Measurements from ENCODE around the gene LIMS1.

The LIMS1 gene

GRCh38 chr2:108562274-108562673 lies 28.0 kb downstream of the LIMS1 start:
- Histone ChIP-seq H2BK5ac (ENCODE audit: low read depth, low read length, poor library complexity) (no peak overlapping the region), H3K23ac (ENCODE audit: low read length) (no peak overlapping the region), H3K79me2 (ENCODE audit: control insufficient read depth, insufficient read depth, low read length, poor library complexity) (no peaks in the 10 kb centered on the region), H2AK5ac (ENCODE audit: low read length) (no peak overlapping the region), H2BK120ac (ENCODE audit: insufficient read depth, low read length, poor library complexity) (no peak overlapping the region), H4K91ac (ENCODE audit: low read depth, low read length) (no peak overlapping the region), H4K8ac (ENCODE audit: low read depth, low read length) (no peak overlapping the region), H3K79me1 (ENCODE audit: low read length) (no peaks in the 10 kb centered on the region), H3K36me3 (ENCODE audit: control insufficient read depth in 1 of 2, insufficient read depth in 2 of 2, low read length in 2 of 2) (no peaks in the 10 kb centered on the region), H2BK12ac (ENCODE audit: low read length) (no peak overlapping the region), H3K27ac (ENCODE audit: low read depth, low read length) (no peak overlapping the region), H3K4me3 (ENCODE audit: low read depth, low read length) (no peak overlapping the region), H3K4ac (ENCODE audit: low read depth, low read length) (no peak overlapping the region), H3K18ac (ENCODE audit: low read length) (no peak overlapping the region), H3K27me3 (ENCODE audit: insufficient read depth, low read length) (no peaks in the 10 kb centered on the region), H3K9ac (ENCODE audit: low read length) (no peak overlapping the region), H3K9me3 (ENCODE audit: insufficient read depth, low read depth, low read length) (no peaks in the 10 kb centered on the region), H4K12ac (ENCODE audit: low read depth, low read length) (no peak overlapping the region), H3K14ac (ENCODE audit: low read length) (no peak overlapping the region), H3K4me2 (ENCODE audit: low read length) (no peak overlapping the region), H2AFZ (ENCODE audit: insufficient read depth, low read length, poor library complexity) (no peak overlapping the region), H3K4me1 (ENCODE audit: control insufficient read depth in 1 of 2, insufficient read depth in 2 of 2, low read length in 2 of 2) (peaks cover 0 to 3% of the 10 kb centered on the region in 2 experiments)
- no peak for DNase-seq
- no CpG with 5 or more reads among the region's 2 CpGs for WGBS (ENCODE audit: extremely low coverage, insufficient coverage, insufficient read length)

GRCh38 chr2:108564510-108564909 lies 30.2 kb downstream of the LIMS1 start:
- no peak overlapping the region for H3K4me3 ChIP-seq (ENCODE audit: low read depth, low read length)
- H4K91ac ChIP-seq (ENCODE audit: low read depth, low read length): no peak overlapping the region
- H3K27ac ChIP-seq (ENCODE audit: low read depth, low read length): no peak overlapping the region
- H3K79me2 ChIP-seq (ENCODE audit: control insufficient read depth, insufficient read depth, low read length, poor library complexity): no peaks in the 10 kb centered on the region
- H3K18ac ChIP-seq (ENCODE audit: low read length): no peak overlapping the region
- H2BK12ac ChIP-seq (ENCODE audit: low read length): no peak overlapping the region
- H2AK5ac ChIP-seq (ENCODE audit: low read length): no peak overlapping the region
- H3K9ac ChIP-seq (ENCODE audit: low read length): no peak overlapping the region
- no peak overlapping the region for H3K4me2 ChIP-seq (ENCODE audit: low read length)
- no peaks in the 10 kb centered on the region for H3K27me3 ChIP-seq (ENCODE audit: insufficient read depth, low read length)
- H2BK5ac ChIP-seq (ENCODE audit: low read depth, low read length, poor library complexity): no peak overlapping the region
- no peaks in the 10 kb centered on the region for H3K79me1 ChIP-seq (ENCODE audit: low read length)
- no peaks in the 10 kb centered on the region for H3K36me3 ChIP-seq (ENCODE audit: control insufficient read depth in 1 of 2, insufficient read depth in 2 of 2, low read length in 2 of 2)
- no peak overlapping the region for H4K8ac ChIP-seq (ENCODE audit: low read depth, low read length)
- H3K4ac ChIP-seq (ENCODE audit: low read depth, low read length): no peak overlapping the region
- H2AFZ ChIP-seq (ENCODE audit: insufficient read depth, low read length, poor library complexity): no peak overlapping the region
- WGBS (ENCODE audit: extremely low coverage, insufficient coverage, insufficient read length): no CpG with 5 or more reads among the region's 6 CpGs
- peak; percentile 31 to 76 for DNase-seq
- H3K14ac ChIP-seq (ENCODE audit: low read length): no peak overlapping the region
- no peak overlapping the region for H2BK120ac ChIP-seq (ENCODE audit: insufficient read depth, low read length, poor library complexity)
- H3K23ac ChIP-seq (ENCODE audit: low read length): no peak overlapping the region
- no peaks in the 10 kb centered on the region for H3K9me3 ChIP-seq (ENCODE audit: insufficient read depth, low read depth, low read length)
- H4K12ac ChIP-seq (ENCODE audit: low read depth, low read length): no peak overlapping the region
- peaks cover 0 to 3% of the 10 kb centered on the region in 2 experiments for H3K4me1 ChIP-seq (ENCODE audit: control insufficient read depth in 1 of 2, insufficient read depth in 2 of 2, low read length in 2 of 2)

- Histone ChIP-seq H3K27ac (ENCODE audit: low read depth, low read length) (no peak overlapping the region), H4K12ac (ENCODE audit: low read depth, low read length) (no peak overlapping the region), H4K8ac (ENCODE audit: low read depth, low read length) (no peak overlapping the region), H3K9ac (ENCODE audit: low read length) (no peak overlapping the region), H3K23ac (ENCODE audit: low read length) (no peak overlapping the region), H3K4me3 (ENCODE audit: low read depth, low read length) (no peak overlapping the region), H2AFZ (ENCODE audit: insufficient read depth, low read length, poor library complexity) (no peak overlapping the region), H2BK120ac (ENCODE audit: insufficient read depth, low read length, poor library complexity) (no peak overlapping the region), H3K27me3 (ENCODE audit: insufficient read depth, low read length) (no peaks in the 10 kb centered on the region), H3K14ac (ENCODE audit: low read length) (no peak overlapping the region), H3K36me3 (ENCODE audit: control insufficient read depth in 1 of 2, insufficient read depth in 2 of 2, low read length in 2 of 2) (no peaks in the 10 kb centered on the region), H3K9me3 (ENCODE audit: insufficient read depth, low read depth, low read length) (no peaks in the 10 kb centered on the region), H3K4me1 (ENCODE audit: control insufficient read depth in 1 of 2, insufficient read depth in 2 of 2, low read length in 2 of 2) (peaks cover 2 to 7% of the 10 kb centered on the region in 2 experiments), H3K4ac (ENCODE audit: low read depth, low read length) (no peak overlapping the region), H3K79me1 (ENCODE audit: low read length) (no peaks in the 10 kb centered on the region), H3K4me2 (ENCODE audit: low read length) (no peak overlapping the region), H2AK5ac (ENCODE audit: low read length) (no peak overlapping the region), H2BK5ac (ENCODE audit: low read depth, low read length, poor library complexity) (no peak overlapping the region), H2BK12ac (ENCODE audit: low read length) (no peak overlapping the region), H4K91ac (ENCODE audit: low read depth, low read length) (no peak overlapping the region), H3K79me2 (ENCODE audit: control insufficient read depth, insufficient read depth, low read length, poor library complexity) (no peaks in the 10 kb centered on the region), H3K18ac (ENCODE audit: low read length) (no peak overlapping the region)
- DNase-seq: no peak
- WGBS (ENCODE audit: extremely low coverage, insufficient coverage, insufficient read length): no CpG with 5 or more reads among the region's 3 CpGs
Measured at GRCh38 chr2:108565778-108566375, 31.6 kb downstream of the LIMS1 start.

- no peaks in the 10 kb centered on the region for H3K9me3 ChIP-seq (ENCODE audit: insufficient read depth, low read depth, low read length)
- no peak overlapping the region for H2BK5ac ChIP-seq (ENCODE audit: low read depth, low read length, poor library complexity)
- DNase-seq: no peak
- H2BK120ac ChIP-seq (ENCODE audit: insufficient read depth, low read length, poor library complexity): no peak overlapping the region
- H3K23ac ChIP-seq (ENCODE audit: low read length): no peak overlapping the region
- no peaks in the 10 kb centered on the region for H3K79me1 ChIP-seq (ENCODE audit: low read length)
- H4K12ac ChIP-seq (ENCODE audit: low read depth, low read length): no peak overlapping the region
- H3K27me3 ChIP-seq (ENCODE audit: insufficient read depth, low read length): no peaks in the 10 kb centered on the region
- no peak overlapping the region for H3K27ac ChIP-seq (ENCODE audit: low read depth, low read length)
- no peak overlapping the region for H2BK12ac ChIP-seq (ENCODE audit: low read length)
- no peak overlapping the region for H3K18ac ChIP-seq (ENCODE audit: low read length)
- WGBS (ENCODE audit: extremely low coverage, insufficient coverage, insufficient read length): no CpG with 5 or more reads among the region's 7 CpGs
- no peak overlapping the region for H4K91ac ChIP-seq (ENCODE audit: low read depth, low read length)
- peaks cover 2 to 7% of the 10 kb centered on the region in 2 experiments for H3K4me1 ChIP-seq (ENCODE audit: control insufficient read depth in 1 of 2, insufficient read depth in 2 of 2, low read length in 2 of 2)
- no peak overlapping the region for H2AFZ ChIP-seq (ENCODE audit: insufficient read depth, low read length, poor library complexity)
- H3K79me2 ChIP-seq (ENCODE audit: control insufficient read depth, insufficient read depth, low read length, poor library complexity): no peaks in the 10 kb centered on the region
- H4K8ac ChIP-seq (ENCODE audit: low read depth, low read length): no peak overlapping the region
- H3K14ac ChIP-seq (ENCODE audit: low read length): no peak overlapping the region
- no peaks in the 10 kb centered on the region for H3K36me3 ChIP-seq (ENCODE audit: control insufficient read depth in 1 of 2, insufficient read depth in 2 of 2, low read length in 2 of 2)
- H3K4me3 ChIP-seq (ENCODE audit: low read depth, low read length): no peak overlapping the region
- no peak overlapping the region for H3K4ac ChIP-seq (ENCODE audit: low read depth, low read length)
- H2AK5ac ChIP-seq (ENCODE audit: low read length): no peak overlapping the region
- H3K4me2 ChIP-seq (ENCODE audit: low read length): no peak overlapping the region
- no peak overlapping the region for H3K9ac ChIP-seq (ENCODE audit: low read length)
Measured at GRCh38 chr2:108570416-108570815, 36.1 kb downstream of the LIMS1 start.

Measured in trophoblast cell (in vitro differentiated cells and primary cell).